B cell (primary cell): ENCODE results near the gene ENTPD1. TPM values are rescaled to one million over a fixed set of nuclear protein-coding genes. Genes with fewer than 3 reads are reported as not detected.
A peak's percentile ranks its signal among the peaks of the same experiment; 100 is the strongest.

Experiments
- ATAC-seq: fragments of 200-7000 bp; cut with Tn5 transposase; one replicate; pipeline ENCODE4 v1.10.0; 2021; ENCODE audit warnings: low read depth, mild to moderate bottlenecking, moderate number of reproducible peaks, moderate library complexity
- CTCF ChIA-PET: fragments of 350-600 bp; sonication (Branson Sonifier 250); formaldehyde crosslinking; loops from one replicate; lab custom pipeline; 2021; ENCODE audit warnings: antibody characterized with exemption, inconsistent platforms; lab: Charles Lee
- POLR2A ChIA-PET: fragments of 350-600 bp; sonication (Branson Sonifier 250); formaldehyde crosslinking; loops from one replicate; lab custom pipeline; 2021; ENCODE audit warnings: antibody characterized with exemption; lab: Charles Lee
- DNase-seq: peaks from one replicate; pipeline ENCODE4 v3.0.0; 2013
- H2AFZ ChIP-seq: 2 replicates; pipeline ENCODE4 v1.6.1; 2012; ENCODE audit warnings: mild to moderate bottlenecking, low read depth, low read length; ENCODE audit not compliant: insufficient read depth, poor library complexity, severe bottlenecking
- H3K27ac ChIP-seq, 2 donors: 1 replicate in 1 of 2; 2 replicates in 1 of 2; pipeline ENCODE4 v1.5.1; 2012 to 2013; ENCODE audit warnings: low read length in 2 of 2, mild to moderate bottlenecking in 2 of 2, moderate library complexity in 1 of 2
- H3K27me3 ChIP-seq, 4 experiments: fragments of 200-600 bp in 1 of 4; sonication (generic) in 1 of 4; replicated peaks in 1 of 4; 1 replicate in 2 of 4; 2 replicates in 2 of 4; pipeline versions ENCODE4 v1.6.1 to v1.7.0; 2013 to 2016; ENCODE audit warnings: low read length in 3 of 4, mild to moderate bottlenecking in 2 of 4, mixed read lengths in 1 of 4, moderate library complexity in 1 of 4; ENCODE audit not compliant: insufficient read depth in 4 of 4, control insufficient read depth in 3 of 4; ENCODE audit errors: control extremely low read depth in 1 of 4
- H3K36me3 ChIP-seq, 2 experiments: replicated peaks in 1 of 2; 1 replicate in 1 of 2; 2 replicates in 1 of 2; pipeline versions ENCODE4 v1.6.1 to v1.7.1; 2013; ENCODE audit warnings: low read length in 1 of 2; ENCODE audit not compliant: insufficient read depth in 2 of 2, control insufficient read depth in 1 of 2; ENCODE audit errors: control extremely low read depth in 1 of 2, extremely low read depth in 1 of 2
- H3K4me1 ChIP-seq, 2 donors: fragments of 200-600 bp in 1 of 2; sonication (generic) in 1 of 2; 1 replicate in 1 of 2; 2 replicates in 1 of 2; pipeline versions ENCODE4 v1.5.1 to v1.6.1; 2013 to 2017; ENCODE audit warnings: low read length in 2 of 2; ENCODE audit not compliant: control insufficient read depth in 2 of 2, insufficient read depth in 2 of 2
- H3K4me2 ChIP-seq: replicated peaks from 2 replicates; pipeline ENCODE3; 2012; ENCODE audit warnings: mild to moderate bottlenecking, low read depth, low read length; ENCODE audit not compliant: poor library complexity, severe bottlenecking
- H3K4me3 ChIP-seq, 5 experiments: fragments of 200-600 bp in 1 of 5; sonication (generic) in 1 of 5; 1 replicate in 3 of 5; 2 replicates in 2 of 5; pipeline versions ENCODE4 v1.5.1 to v1.7.0; 2011 to 2016; ENCODE audit warnings: low read length in 4 of 5, mild to moderate bottlenecking in 4 of 5, low read depth in 2 of 5, control low read depth in 1 of 5, moderate library complexity in 1 of 5; ENCODE audit not compliant: insufficient read depth in 1 of 5; ENCODE audit errors: control extremely low read depth in 1 of 5, extremely low read depth in 1 of 5
- H3K79me2 ChIP-seq: fragments of 200-600 bp; sonication (generic); one replicate; pipeline ENCODE4 v1.6.0; 2016; ENCODE audit warnings: low read length; ENCODE audit not compliant: control insufficient read depth, insufficient read depth
- H3K9ac ChIP-seq: fragments of 200-600 bp; sonication (generic); 2 replicates; pipeline ENCODE4 v1.6.1; 2017; ENCODE audit warnings: mild to moderate bottlenecking, low read length, moderate library complexity
- H3K9me3 ChIP-seq, 3 donors: one replicate each; pipeline versions ENCODE4 v1.6.1 to v1.7.1; 2013; ENCODE audit warnings: low read length in 2 of 3; ENCODE audit not compliant: control insufficient read depth in 2 of 3, insufficient read depth in 1 of 3; ENCODE audit errors: control extremely low read depth in 1 of 3
- H4K20me1 ChIP-seq: 2 replicates; pipeline ENCODE4 v1.6.0; 2012; ENCODE audit warnings: mild to moderate bottlenecking, low read length; ENCODE audit not compliant: insufficient read depth, control insufficient read depth, poor library complexity, severe bottlenecking
- H3K27ac Mint-ChIP-seq: one replicate; pipeline ENCODE4 v1.8.0; 2021; ENCODE audit warnings: mixed read lengths
- H3K27me3 Mint-ChIP-seq: one replicate; pipeline ENCODE4 v1.8.0; 2021; ENCODE audit warnings: mixed read lengths
- H3K4me1 Mint-ChIP-seq: one replicate; pipeline ENCODE4 v1.8.0; 2021; ENCODE audit warnings: mixed read lengths
- H3K4me3 Mint-ChIP-seq: one replicate; pipeline ENCODE4 v1.8.0; 2021; ENCODE audit warnings: mixed read lengths
- H3K9me3 Mint-ChIP-seq: one replicate; pipeline ENCODE4 v1.8.0; 2022; ENCODE audit warnings: mixed read lengths; ENCODE audit not compliant: insufficient read depth
- EZH2 ChIP-seq: IDR thresholded peaks from 2 replicates; pipeline ENCODE4 v1.6.1; 2012; ENCODE audit warnings: borderline replicate concordance, low read depth, mild to moderate bottlenecking, moderate library complexity, low read length; ENCODE audit not compliant: insufficient read depth, poor library complexity, severe bottlenecking
- WGBS: methylation state at CpG from one replicate; pipeline ENCODE4 v1.1.5; 2013; ENCODE audit warnings: missing lambda C conversion rate; ENCODE audit not compliant: insufficient coverage; 5-methylcytosine and 5-hydroxymethylcytosine counted together
- intact Hi-C: fragments of 100-400 bp; cut with micrococcal nuclease; formaldehyde crosslinking; loops from one replicate; pipeline ENCODE4 v1.10.0; 2022
- polyA plus RNA-seq: library from polyadenylated mRNA; depleted of rRNA; stranded (reverse); fragments of >200 nt; gene quantifications from 2 replicates; pipeline ENCODE4 v1.2.3, GENCODE V29; 2012
- total RNA-seq, 2 donors: library from RNA; stranded (reverse); fragments of 120-200 nt in 1 of 2; gene quantifications; 1 replicate in 1 of 2; 2 replicates in 1 of 2; pipeline versions ENCODE4 v1.2.3 to v1.2.4, GENCODE V29; 2013 to 2022
- TF ChIP-seq, protein P1 (sequence below): fragments of 200-600 bp; IDR thresholded peaks from one replicate; pipeline ENCODE4 v1.8.0; 2022; ENCODE audit warnings: antibody characterized with exemption, mild to moderate bottlenecking

ENTPD1 gene
- total and polyA plus RNA-seq, 2 donors (not counting 1 experiment from before 2014, with no cell fraction given), result 25.9 to 96.3 TPM

DNA sequence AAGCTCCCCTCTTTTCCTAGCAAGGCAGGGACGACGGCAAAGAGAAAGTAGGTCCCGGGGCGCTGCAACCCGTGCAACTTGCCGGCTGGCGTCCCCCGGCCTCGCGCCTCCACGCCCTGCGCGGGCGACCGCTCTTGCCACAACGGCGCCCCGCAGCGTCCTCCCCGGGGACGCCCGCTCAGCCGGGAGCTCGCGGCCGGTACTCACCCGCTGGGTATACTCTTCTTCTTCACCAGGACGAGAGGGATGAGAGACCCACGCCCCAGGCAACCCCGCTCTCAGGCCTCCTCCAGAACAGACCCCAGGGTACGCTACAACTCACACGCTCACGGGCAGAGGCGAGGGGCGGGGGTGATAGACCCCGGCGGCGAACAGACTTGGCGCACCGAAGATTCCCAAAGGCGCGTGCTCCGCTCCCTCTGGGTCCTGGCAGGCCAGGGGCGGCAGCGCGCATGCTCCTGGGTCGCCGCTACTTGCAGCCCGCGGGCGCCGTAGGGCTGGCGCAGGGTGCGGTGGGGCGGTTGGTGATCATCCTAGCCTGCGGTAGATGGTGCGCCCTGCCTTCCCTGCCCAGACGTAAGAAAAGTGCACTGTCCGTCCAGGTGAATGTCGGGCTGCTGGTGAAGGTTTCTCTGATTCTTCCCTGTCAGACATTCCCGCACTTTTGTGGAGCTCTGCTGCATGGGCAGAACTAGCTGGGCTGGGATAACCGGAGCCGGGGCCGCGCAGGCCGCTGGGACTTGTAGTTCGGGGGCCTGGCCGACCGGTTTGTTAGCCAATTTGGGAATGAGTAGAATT, 151.7 kb downstream of the ENTPD1 start, which contains the start of gene CC2D2B:
CC2D2B (plus strand) TSS at position 520 of the 798 bp plus-strand sequence. CDS start 3,349 bp downstream, outside the sequence.
- H3K4me1 Mint-ChIP-seq, result peaks cover 13% of the 10 kb centered on the region
- DNase-seq (peak; percentile 80), ATAC-seq (peak; percentile 92)
- no peaks in the 10 kb centered on the region for H3K27me3 Mint-ChIP-seq
- ChIA-PET CTCF (interaction anchor here (0.7 to 3.7 kb wide), 6 partner anchors 66 to 478 kb away, joined by 3 to 16 read pairs (median 4); partner anchors contain the start of gene TCTN3), POLR2A (interaction anchor here (1.0 kb wide), 1 partner anchor 12 kb away, joined by 4 read pairs; no protein-coding TSS in a partner anchor)
- Histone ChIP-seq H3K36me3 (no peaks in the 10 kb centered on the region), H3K27ac (peak within 1 kb of the TSS; percentile 65 to 80), H3K4me2 (peak within 1 kb of the TSS; percentile 94), H3K4me1 (peaks cover 16 to 20% of the 10 kb centered on the region in 2 donors), H4K20me1 (no peaks in the 10 kb centered on the region), H3K79me2 (peaks cover 13% of the 10 kb centered on the region), H3K9me3 (peaks cover 0 to 3% (median 0%) of the 10 kb centered on the region in 3 donors), H3K27me3 (no peaks in the 10 kb centered on the region), H3K4me3 (peak within 1 kb of the TSS; percentile 71 to 95 (median 92)), H2AFZ (peak within 1 kb of the TSS; percentile 99), H3K9ac (peak within 1 kb of the TSS; percentile 95)
- peak within 1 kb of the TSS; percentile 92 for H3K27ac Mint-ChIP-seq
- peak within 1 kb of the TSS; percentile 95 for H3K4me3 Mint-ChIP-seq
- intact Hi-C loops, result loop anchor here (1.0 to 5.0 kb wide), 3 partner anchors 11 to 183 kb away; partner anchors contain the start of gene CCNJ
- no peaks in the 10 kb centered on the region for H3K9me3 Mint-ChIP-seq
- TF ChIP-seq, protein P1, sequence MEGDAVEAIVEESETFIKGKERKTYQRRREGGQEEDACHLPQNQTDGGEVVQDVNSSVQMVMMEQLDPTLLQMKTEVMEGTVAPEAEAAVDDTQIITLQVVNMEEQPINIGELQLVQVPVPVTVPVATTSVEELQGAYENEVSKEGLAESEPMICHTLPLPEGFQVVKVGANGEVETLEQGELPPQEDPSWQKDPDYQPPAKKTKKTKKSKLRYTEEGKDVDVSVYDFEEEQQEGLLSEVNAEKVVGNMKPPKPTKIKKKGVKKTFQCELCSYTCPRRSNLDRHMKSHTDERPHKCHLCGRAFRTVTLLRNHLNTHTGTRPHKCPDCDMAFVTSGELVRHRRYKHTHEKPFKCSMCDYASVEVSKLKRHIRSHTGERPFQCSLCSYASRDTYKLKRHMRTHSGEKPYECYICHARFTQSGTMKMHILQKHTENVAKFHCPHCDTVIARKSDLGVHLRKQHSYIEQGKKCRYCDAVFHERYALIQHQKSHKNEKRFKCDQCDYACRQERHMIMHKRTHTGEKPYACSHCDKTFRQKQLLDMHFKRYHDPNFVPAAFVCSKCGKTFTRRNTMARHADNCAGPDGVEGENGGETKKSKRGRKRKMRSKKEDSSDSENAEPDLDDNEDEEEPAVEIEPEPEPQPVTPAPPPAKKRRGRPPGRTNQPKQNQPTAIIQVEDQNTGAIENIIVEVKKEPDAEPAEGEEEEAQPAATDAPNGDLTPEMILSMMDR, result peak; percentile 8
- no peak for TF ChIP-seq EZH2
- 1% methylated on average over 69 of the region's 69 CpGs for WGBS
